Measurements from ENCODE around the gene PPIAL4G.
"Not testable (repeated sequence)": the region's sequence is repeated elsewhere in the genome, so short reads cannot be mapped to it uniquely, and the experiment has no call there.

The PPIAL4G gene

DNA sequence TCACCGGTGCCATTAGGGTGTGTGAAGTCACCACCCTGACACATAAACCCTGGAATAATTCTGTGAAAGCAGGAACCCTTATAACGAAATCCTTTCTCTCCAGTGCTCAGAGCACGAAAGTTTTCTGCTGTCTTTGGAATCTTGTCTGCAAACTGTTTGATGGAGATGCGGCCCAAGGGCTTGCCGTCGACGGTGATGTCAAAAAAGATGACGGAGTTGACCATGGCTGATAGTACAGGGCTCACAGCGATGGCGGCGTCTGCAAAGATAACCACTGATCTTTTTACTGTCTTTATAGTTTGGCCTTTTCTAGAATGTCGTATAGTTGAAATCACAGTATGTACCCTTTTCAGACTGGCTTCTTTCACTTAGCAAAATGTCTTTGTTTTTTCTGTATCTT lies at the start of gene PPIAL4G:
Gene PPIAL4G (minus strand): TSS at position 274 of the 400 bp plus-strand sequence. CDS start 50 bp downstream, at position 224.
- not testable (repeated sequence) for DNase-seq

DNA sequence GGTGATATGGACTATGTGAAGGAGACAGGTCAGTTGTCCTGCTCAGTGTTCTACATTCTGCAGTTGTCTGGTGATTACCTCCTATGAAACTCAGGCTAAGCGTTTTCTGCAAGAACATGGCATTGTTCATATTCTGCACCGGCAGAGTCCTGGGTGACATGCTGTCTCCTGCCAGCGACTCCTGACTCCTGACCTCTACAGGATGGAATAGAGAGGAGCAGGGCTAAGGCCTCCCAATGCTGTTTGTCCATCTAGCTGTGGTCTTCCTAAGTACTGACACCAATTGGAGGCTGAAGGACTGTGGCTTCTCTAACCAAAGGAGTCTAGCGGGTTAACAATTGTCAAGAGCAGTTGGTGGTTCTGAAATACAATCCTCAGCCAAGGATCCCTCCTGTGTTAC lies 49.1 kb upstream of the PPIAL4G start:
- DNase-seq: not testable (repeated sequence)

DNA sequence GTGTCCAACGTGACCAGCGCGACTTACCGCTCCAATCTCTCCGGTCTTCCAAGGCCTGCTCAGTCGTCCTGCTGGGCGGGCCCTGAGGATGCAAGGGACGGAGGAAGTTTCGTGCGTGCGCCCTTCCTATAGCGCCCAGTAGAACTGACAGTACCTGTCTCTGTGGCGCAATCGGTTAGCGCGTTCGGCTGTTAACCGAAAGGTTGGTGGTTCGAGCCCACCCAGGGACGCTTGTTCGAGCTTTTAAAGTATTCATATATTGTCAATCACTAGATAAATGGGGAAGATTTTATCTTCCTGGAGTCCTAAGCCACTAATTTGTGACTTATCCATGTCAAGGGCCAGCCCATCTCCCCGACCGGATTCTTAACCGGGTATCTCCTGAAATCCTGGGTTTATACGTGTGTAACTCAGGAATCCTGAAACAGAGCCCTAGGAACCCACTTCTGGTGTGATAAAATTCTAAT lies 46.0 kb upstream of the PPIAL4G start:
- DNase-seq: peak; percentile 25

- DNase-seq: not testable (repeated sequence)
These were observed 45.5 kb upstream of the PPIAL4G start for GRCh38 chr1:148528591-148528990.

- DNase-seq: not testable (repeated sequence)
These were observed 43.5 kb upstream of the PPIAL4G start for GRCh38 chr1:148526587-148526986.

- not testable (repeated sequence) for DNase-seq
These were observed 40.4 kb upstream of the PPIAL4G start for GRCh38 chr1:148523205-148524144.

DNA sequence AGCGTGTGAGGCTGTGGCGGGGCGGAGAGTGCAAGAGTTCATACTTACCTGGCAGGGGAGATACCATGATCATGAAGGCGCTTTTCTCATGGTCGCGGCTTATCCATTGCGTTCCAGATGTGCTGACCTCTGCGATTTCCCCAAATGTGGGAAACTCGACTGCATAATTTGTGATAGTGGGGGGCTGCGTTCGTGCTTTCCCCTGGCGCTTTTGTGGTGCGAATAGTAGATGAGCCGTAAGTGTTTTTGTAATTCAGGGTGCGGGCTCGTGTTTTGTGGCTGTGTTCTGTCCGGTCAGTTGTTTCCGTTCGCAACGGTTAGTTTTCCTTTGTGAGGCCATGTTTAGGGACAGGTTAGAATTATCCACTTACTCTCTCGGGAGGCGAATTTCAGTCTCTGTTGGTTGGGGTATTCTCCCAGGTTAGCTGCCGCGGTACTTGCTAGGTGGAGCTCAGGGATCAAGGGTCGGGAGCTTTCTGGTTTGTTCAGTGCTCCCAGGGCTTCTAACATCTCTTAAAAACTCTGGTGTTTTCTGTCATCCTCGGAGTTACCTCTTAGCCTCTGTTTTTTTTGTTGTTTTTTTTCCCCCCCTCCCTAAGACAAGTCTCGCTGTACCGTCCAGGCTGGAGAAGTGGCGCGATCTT lies 39.6 kb upstream of the PPIAL4G start:
- peak; percentile 93 for DNase-seq

DNA sequence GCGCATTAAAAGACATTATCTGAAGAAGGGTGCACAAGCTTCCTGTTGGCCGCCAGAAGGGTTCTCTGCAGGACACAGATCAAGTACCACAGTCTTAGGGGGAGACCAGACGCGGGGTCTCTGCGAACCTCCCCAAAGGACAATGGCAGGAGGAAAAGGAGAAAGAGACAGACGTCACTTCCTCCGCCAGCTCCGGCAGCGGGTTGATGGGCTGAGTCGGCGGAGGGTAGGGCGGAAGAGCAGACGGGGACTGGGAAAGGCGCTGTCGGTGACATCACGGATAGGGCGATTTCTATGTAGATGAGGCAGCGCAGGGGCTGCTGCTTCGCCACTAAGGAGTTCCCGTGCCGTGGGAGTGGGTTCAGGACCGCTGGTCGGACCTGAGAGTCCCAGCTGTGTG lies 39.0 kb upstream of the PPIAL4G start:
- DNase-seq: peak; percentile 90

- DNase-seq: not testable (repeated sequence)
These were observed 31.2 kb upstream of the PPIAL4G start for GRCh38 chr1:148514310-148514709.

DNA sequence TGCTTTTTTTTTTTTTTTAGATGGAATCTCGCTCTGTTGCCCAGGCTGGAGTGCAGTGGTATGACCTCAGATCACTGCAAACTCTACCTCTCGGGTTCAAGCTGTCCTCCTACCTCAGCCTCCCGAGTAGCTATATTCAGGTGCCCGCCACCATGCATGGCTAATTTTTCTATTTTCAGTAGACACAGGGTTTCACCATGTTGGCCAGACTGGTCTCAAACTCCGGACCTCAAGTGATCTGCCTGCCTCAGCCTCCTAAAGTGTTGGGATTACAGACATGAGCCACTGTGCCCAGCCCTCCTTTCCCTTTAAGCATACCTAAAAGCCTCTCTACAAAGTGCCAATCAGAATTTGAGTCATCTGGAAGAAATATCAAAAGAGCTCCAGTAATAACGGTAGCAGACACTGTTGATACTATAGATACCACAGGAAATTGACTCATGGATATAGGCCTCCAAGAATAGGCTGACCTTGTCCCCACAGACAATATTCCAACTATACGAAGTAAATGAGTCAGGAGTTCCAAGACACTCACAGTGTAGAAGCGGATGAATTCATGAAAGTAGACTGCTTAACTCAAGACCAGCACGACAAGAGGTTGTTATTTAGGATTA lies 29.6 kb upstream of the PPIAL4G start:
- not testable (repeated sequence) for DNase-seq

DNA sequence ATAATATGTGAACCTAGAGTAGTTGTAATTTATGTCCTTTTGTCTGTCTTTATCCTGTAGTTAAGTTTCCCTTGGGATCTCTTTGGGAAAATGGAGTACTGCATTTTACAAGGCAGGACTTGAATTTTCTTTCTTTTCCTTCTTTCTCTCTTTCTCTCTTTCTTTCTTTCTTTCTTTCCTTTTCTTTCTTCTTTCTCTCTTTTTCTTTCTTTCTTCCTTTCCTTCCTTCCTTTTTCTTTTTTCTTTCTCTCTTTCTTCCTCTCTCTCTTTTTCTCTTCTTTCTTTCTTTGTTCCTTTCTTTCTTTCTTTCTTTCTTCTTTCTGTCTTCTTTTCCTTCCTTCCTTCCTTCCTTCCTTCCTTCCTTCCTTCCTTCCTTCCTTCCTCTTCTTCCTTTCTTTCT lies 10.8 kb upstream of the PPIAL4G start:
- DNase-seq: not testable (repeated sequence)

DNA sequence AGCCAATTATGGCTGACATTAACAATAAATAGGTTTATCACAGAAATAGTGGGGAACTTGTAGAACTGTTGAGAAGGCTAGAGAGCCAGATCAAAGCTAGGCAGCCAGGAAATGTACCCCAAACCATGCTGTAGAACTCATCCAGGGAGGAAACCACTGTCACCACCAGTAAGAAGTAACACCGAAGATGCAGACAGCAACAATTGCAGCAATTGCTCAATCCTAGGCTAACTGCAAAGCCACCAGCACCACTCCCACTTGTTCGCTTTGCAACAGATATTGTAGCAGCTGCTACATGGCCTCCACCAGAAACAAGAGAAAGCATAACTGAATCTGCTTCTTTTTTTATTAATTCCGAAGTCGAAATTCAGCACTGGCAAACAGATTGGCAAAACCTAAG lies 2.0 kb downstream of the PPIAL4G start:
- not testable (repeated sequence) for DNase-seq

- DNase-seq: not testable (repeated sequence)
These were observed 23.4 kb downstream of the PPIAL4G start for GRCh38 chr1:148459694-148460093.

DNA sequence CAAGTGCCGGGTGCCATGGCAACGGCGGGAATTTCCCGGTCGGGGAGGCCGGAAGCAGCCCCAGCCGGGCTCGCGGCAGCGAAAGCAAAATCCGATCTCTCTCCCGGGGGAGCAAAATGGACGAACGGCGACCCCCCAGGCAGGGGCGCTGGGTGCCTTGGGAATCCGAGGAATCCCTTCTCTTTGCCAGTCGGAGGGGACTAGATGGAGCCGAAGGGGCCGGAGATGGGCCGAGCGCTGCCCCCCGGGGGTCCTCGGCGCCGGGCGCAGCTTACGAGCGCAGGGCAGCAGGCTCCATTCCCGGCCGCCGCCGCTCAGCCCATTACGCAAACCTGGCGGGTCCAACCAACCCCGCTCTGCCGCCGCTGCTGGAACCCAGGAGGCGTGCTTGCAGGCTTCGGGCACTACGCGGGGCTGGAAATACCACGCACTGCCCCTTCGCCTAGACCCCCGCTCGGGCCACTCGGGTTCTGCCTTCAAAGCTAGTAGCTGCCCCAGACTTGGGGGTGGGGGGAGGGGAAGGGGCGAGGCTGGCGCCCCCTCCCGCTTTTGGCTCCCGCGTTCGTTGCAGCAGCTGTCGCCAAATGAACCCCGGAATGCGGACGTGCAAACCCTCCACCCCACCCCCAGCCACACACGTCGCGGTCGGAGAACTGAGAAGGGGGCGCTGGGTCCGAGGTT lies 24.1 kb downstream of the PPIAL4G start:
- DNase-seq: peak; percentile 37

DNA sequence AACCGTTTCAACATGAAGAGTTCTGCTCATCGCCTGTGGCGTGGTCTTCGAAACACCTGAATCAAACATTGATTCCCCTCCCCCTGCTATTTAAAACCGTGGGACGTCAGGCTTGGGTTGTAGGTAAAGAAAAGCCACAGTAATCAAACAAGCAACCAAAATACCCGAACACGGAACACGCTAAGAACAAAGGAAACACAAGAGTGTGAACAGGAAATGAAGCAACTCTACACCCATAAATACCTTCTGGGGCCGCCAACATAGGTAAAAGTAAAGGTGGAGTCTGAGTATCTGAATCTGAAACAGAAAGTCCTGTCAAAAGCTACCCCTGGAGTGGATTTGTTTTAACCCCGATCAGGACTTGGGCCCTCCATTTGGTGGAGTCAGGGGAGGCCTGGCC lies 24.7 kb downstream of the PPIAL4G start:
- DNase-seq: not testable (repeated sequence)

- not testable (repeated sequence) for DNase-seq
These were observed 30.3 kb downstream of the PPIAL4G start for GRCh38 chr1:148452845-148453244.

GRCh38 chr1:148439654-148440325 lies 43.3 kb downstream of the PPIAL4G start:
- DNase-seq: not testable (repeated sequence)

DNA sequence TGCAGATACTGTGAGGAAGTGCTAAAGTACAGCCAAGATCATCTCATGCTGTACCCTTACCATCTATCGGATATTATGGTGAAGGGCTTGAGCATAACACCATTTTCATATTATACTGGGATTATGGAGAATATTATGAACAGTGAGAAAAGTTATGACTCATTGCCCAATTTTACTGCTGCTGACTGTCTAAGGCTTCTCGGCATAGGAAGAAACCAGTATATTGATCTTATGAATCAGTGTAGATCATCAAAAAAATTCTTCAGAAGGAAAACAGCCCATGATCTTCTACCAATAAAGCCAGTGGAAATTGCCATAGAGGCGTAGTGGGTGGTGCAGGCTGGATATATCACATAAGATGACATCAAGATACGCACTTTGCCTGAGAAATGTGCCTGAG lies 47.7 kb downstream of the PPIAL4G start:
- DNase-seq: no peak

- no peak for DNase-seq
These were observed 48.3 kb downstream of the PPIAL4G start for GRCh38 chr1:148434832-148435231.

- DNase-seq: not testable (repeated sequence)
These were observed 50.2 kb downstream of the PPIAL4G start for GRCh38 chr1:148432916-148433317.
